HS-5 (cell line): ENCODE measurements around the gene PELI3.

Experiments
- DNase-seq: peaks from one replicate; pipeline ENCODE4 v3.0.0-alpha.2; 2012; ENCODE audit warnings: low read depth

The PELI3 gene

GRCh38 chr11:66475349-66476172 is 8.9 kb downstream of the PELI3 start:
- DNase-seq = no peak

- DNase-seq = no peak
Measured at GRCh38 chr11:66476173-66476840, 9.6 kb downstream of the PELI3 start.

- DNase-seq = no peak
Measured at GRCh38 chr11:66476841-66477251, 10.1 kb downstream of the PELI3 start.

GRCh38 chr11:66477263-66478201 is 10.8 kb downstream of the PELI3 start:
- no peak for DNase-seq

- DNase-seq = no peak
Measured at GRCh38 chr11:66478729-66479393, 12.2 kb downstream of the PELI3 start.

GRCh38 chr11:66479394-66480116 is 12.8 kb downstream of the PELI3 start:
- peak; percentile 61 for DNase-seq

- DNase-seq = peak; percentile 83
Measured at GRCh38 chr11:66480117-66480938, 13.6 kb downstream of the PELI3 start, which contains the start of gene DPP3. DPP3 (plus strand) TSS chr11:66480434; CDS start chr11:66482201, 1,767 bp downstream.

- no peak for DNase-seq
Measured at GRCh38 chr11:66484806-66485380, 18.2 kb downstream of the PELI3 start.

GRCh38 chr11:66488957-66489356 is 22.3 kb downstream of the PELI3 start:
- DNase-seq = no peak

GRCh38 chr11:66489636-66490035 is 22.9 kb downstream of the PELI3 start:
- DNase-seq = no peak

GRCh38 chr11:66491315-66491935 is 24.7 kb downstream of the PELI3 start:
- no peak for DNase-seq

GRCh38 chr11:66492161-66492865 is 25.6 kb downstream of the PELI3 start:
- no peak for DNase-seq

- DNase-seq = no peak
Measured at GRCh38 chr11:66493130-66493529, 26.4 kb downstream of the PELI3 start.

- no peak for DNase-seq
Measured at GRCh38 chr11:66494458-66494857, 27.8 kb downstream of the PELI3 start.

- DNase-seq = no peak
Measured at GRCh38 chr11:66494935-66495334, 28.2 kb downstream of the PELI3 start.

GRCh38 chr11:66495401-66495854 is 28.7 kb downstream of the PELI3 start:
- no peak for DNase-seq

GRCh38 chr11:66497206-66497605 is 30.5 kb downstream of the PELI3 start:
- DNase-seq = no peak

GRCh38 chr11:66498506-66498905 is 31.8 kb downstream of the PELI3 start:
- DNase-seq = no peak
